Adrenal gland (tissue), 5 donors: ENCODE measurements around the gene IFNL3.

Experiments used
- POLR2A ChIP-seq, 2 donors: fragments of 450-650 bp; IDR thresholded peaks; one replicate each; pipeline ENCODE4 v1.6.1; 2017; ENCODE audit warnings: antibody characterized with exemption in 2 of 2, mild to moderate bottlenecking in 2 of 2, moderate library complexity in 1 of 2
- TF ChIP-seq, protein P1 (sequence below), 6 experiments: fragments of 450-650 bp in 4 of 6; fragments of 200-600 bp in 2 of 6; sonication (generic) in 1 of 6; IDR thresholded peaks; 1 replicate in 5 of 6; 2 replicates in 1 of 6; pipeline versions ENCODE4 v1.5.1 to v1.8.0; 2016 to 2021; ENCODE audit warnings: antibody characterized with exemption in 6 of 6, mild to moderate bottlenecking in 2 of 6, moderate library complexity in 1 of 6
- donor health status: DM: no; HTN: no; CAD: no.

DNA sequence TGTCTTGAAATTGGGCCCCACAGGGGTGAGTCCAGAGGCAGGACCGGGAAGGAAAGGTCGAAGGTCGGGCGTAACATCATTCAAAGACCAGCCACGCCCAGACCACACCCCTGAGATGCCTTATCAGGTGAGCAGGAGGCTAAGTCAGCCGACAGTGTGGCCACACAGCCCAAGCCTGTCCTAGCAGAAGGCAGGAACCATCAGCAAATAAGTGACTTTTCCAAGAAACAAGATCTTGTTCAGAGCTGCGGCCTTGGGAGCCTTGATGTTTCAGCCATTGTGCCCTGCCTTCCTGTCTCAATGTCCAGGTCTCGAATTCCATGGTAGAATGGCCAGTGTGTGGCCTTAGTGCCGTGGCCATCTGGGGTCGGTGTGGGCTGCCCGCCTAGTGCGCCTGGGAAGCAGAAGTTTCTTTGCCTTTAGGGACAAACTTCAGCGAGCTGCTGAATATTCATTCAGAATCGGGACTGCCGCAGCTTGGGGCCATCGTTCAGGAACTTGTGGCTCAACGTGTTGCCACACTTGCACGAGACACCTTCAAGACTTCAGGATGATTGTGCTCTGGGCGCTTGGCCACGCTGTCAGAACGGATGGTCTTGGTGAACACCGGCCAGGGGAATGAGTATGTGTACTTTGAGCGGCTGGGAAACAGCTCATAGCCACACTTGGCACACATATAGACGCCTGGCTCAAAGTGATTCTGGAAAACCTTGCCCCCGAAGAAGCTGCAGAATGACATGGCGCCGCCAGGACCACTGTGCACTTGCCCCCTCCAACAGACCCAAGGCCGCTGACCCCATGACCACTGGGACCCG, 9.9 kb upstream of the IFNL3 start:
- TF ChIP-seq, protein P1, sequence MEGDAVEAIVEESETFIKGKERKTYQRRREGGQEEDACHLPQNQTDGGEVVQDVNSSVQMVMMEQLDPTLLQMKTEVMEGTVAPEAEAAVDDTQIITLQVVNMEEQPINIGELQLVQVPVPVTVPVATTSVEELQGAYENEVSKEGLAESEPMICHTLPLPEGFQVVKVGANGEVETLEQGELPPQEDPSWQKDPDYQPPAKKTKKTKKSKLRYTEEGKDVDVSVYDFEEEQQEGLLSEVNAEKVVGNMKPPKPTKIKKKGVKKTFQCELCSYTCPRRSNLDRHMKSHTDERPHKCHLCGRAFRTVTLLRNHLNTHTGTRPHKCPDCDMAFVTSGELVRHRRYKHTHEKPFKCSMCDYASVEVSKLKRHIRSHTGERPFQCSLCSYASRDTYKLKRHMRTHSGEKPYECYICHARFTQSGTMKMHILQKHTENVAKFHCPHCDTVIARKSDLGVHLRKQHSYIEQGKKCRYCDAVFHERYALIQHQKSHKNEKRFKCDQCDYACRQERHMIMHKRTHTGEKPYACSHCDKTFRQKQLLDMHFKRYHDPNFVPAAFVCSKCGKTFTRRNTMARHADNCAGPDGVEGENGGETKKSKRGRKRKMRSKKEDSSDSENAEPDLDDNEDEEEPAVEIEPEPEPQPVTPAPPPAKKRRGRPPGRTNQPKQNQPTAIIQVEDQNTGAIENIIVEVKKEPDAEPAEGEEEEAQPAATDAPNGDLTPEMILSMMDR (IDR thresholded peaks at IDR 0.05) = no peak
- TF ChIP-seq POLR2A (IDR thresholded peaks at IDR 0.05) = no peak
